HEK293 (cell line): ENCODE results near the gene OBSCN.

Experiments
- ZBTB21 ChIP-seq: fragments of 450-650 bp; formaldehyde crosslinking; IDR thresholded peaks from 2 replicates; pipeline ENCODE4 v1.5.1; 2017; ENCODE audit warnings: missing biosample characterization, missing genetic modification characterization
- ZNF121 ChIP-seq: fragments of 450-650 bp; formaldehyde crosslinking; IDR thresholded peaks from 2 replicates; pipeline ENCODE4 v1.5.1; 2016; ENCODE audit warnings: missing biosample characterization, missing genetic modification characterization
- ZNF76 ChIP-seq: fragments of 450-650 bp; formaldehyde crosslinking; IDR thresholded peaks from 2 replicates; pipeline ENCODE4; 2016; ENCODE audit warnings: low read depth, missing biosample characterization, missing genetic modification characterization, borderline replicate concordance

DNA sequence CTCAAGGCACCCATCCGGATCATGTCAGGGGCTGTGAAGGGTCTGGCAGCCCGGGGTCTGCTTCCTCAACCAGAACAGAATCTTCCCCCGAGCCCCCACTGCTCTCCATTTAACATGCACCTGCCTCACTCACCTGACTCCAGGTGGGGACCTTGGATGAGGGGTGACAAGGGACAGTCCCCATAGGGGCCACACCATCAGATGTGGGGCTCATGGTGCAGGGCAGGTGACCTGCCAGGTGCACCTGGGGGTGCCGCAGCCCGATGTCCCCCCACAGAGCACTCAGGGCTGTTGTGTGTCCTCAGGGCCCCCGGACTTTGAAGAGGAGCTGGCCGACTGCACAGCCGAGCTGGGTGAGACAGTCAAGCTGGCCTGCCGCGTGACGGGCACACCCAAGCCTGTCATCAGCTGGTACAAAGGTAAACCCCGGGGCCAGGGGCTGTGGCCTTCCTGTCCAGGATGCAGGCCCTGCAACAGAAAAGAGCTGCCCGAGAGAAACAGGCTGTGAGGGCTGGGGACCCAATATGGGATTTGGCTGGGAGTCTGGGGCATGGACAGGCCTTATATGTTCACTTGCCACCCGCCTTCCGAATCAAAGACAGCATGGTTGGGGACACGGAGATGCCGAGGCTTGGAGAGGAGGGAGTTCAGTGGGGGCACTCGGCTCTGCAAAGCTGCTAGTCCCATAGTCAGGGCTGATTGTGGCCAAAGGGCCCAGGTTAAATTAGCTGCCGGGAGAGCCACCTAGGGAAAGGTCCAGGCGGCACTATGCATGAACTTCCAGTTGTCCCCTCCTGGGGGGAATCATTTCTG lies 134.2 kb downstream of the OBSCN start:
- TF ChIP-seq ZBTB21 (tag by site-specific recombination) (no peak), ZNF121 (tag by site-specific recombination) (no peak), ZNF76 (tag by site-specific recombination) (no peak)
